ENCODE data around the gene JKAMP. TPM values are rescaled to one million over a fixed set of nuclear protein-coding genes. Genes with fewer than 3 reads are reported as not detected.

The JKAMP gene
- total RNA-seq, 4 donors from 2014 or later: 24.8 to 70.4 (median 59.8) TPM

DNA sequence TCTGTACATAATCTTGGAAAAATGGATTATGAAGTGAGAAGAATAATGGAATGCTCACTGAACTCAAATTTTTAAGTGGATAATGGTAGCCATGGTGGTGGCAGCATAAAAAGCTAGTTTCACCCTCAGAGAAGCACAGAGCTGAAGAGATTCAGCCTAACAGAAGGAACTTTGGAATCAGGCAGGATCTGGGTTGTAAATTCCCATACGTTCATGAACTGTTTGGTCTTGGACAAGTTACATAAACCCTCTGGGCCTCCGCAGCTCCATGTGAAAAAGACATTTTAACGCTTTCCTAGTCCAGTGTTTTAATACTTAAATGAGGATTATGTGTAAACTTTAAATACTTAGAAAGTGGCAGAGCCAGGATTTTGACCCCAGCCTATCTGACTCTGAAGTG is 26.6 kb downstream of the JKAMP start:
- peaks cover 0 to 9% (median 2%) of the 10 kb centered on the region in 4 donors for H3K4me1 ChIP-seq
- TF ChIP-seq, protein P1, sequence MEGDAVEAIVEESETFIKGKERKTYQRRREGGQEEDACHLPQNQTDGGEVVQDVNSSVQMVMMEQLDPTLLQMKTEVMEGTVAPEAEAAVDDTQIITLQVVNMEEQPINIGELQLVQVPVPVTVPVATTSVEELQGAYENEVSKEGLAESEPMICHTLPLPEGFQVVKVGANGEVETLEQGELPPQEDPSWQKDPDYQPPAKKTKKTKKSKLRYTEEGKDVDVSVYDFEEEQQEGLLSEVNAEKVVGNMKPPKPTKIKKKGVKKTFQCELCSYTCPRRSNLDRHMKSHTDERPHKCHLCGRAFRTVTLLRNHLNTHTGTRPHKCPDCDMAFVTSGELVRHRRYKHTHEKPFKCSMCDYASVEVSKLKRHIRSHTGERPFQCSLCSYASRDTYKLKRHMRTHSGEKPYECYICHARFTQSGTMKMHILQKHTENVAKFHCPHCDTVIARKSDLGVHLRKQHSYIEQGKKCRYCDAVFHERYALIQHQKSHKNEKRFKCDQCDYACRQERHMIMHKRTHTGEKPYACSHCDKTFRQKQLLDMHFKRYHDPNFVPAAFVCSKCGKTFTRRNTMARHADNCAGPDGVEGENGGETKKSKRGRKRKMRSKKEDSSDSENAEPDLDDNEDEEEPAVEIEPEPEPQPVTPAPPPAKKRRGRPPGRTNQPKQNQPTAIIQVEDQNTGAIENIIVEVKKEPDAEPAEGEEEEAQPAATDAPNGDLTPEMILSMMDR (IDR thresholded peaks at IDR 0.05): no peak
- TF ChIP-seq POLR2A (IDR thresholded peaks at IDR 0.05): no peak
- H3K9me3 ChIP-seq: no peaks in the 10 kb centered on the region
- no peaks in the 10 kb centered on the region for H3K36me3 ChIP-seq
- H3K27me3 ChIP-seq: no peaks in the 10 kb centered on the region
- no peak for DNase-seq
- H3K4me3 ChIP-seq: no peak overlapping the region
- H3K27ac ChIP-seq: no peak overlapping the region

GRCh38 chr14:59511916-59512575 is 27.7 kb downstream of the JKAMP start:
- Histone ChIP-seq H3K4me1 (peaks cover 0 to 9% (median 2%) of the 10 kb centered on the region in 4 donors), H3K9me3 (no peaks in the 10 kb centered on the region), H3K36me3 (no peaks in the 10 kb centered on the region), H3K27ac (no peak overlapping the region), H3K27me3 (no peaks in the 10 kb centered on the region), H3K4me3 (no peak overlapping the region)
- no peak for DNase-seq
- no peak for TF ChIP-seq POLR2A (IDR thresholded peaks at IDR 0.05)
- TF ChIP-seq, protein P1 (IDR thresholded peaks at IDR 0.05): peak in 3 of 6 experiments; percentile 30 to 49 (median 34)

GRCh38 chr14:59520224-59520623 is 35.9 kb downstream of the JKAMP start:
- Histone ChIP-seq H3K4me1 (no peaks in the 10 kb centered on the region), H3K27me3 (no peaks in the 10 kb centered on the region), H3K27ac (no peak overlapping the region), H3K4me3 (no peak overlapping the region), H3K9me3 (no peaks in the 10 kb centered on the region), H3K36me3 (no peaks in the 10 kb centered on the region)
- TF ChIP-seq, protein P1 (IDR thresholded peaks at IDR 0.05): no peak
- TF ChIP-seq POLR2A (IDR thresholded peaks at IDR 0.05): no peak
- no peak for DNase-seq

DNA sequence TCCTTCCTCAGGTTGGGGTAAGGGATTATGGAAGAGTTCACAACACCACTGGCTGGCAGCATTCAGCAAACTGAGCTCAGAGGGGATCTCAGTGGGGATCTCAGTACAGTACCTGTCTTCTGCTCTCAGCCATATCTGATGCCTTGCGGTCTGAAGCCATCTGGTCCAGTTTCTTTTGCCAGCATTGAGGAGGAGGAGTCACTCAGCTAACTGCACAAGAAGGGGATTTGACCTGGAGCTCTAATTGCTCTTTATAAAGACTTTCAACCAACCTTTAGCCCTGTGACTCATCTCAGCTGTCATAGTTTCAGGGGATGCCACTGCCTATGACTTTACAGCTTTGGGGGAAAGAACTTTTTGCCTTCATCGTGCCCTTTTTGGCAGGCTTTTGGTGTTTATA is 44.9 kb downstream of the JKAMP start:
- DNase-seq: peak in 1 of 3 donors; percentile 51
- Histone ChIP-seq H3K4me3 (no peak overlapping the region), H3K27ac (no peak overlapping the region), H3K36me3 (no peaks in the 10 kb centered on the region), H3K9me3 (no peaks in the 10 kb centered on the region), H3K27me3 (no peaks in the 10 kb centered on the region), H3K4me1 (no peaks in the 10 kb centered on the region)
- TF ChIP-seq, protein P1 (IDR thresholded peaks at IDR 0.05): no peak
- no peak for TF ChIP-seq POLR2A (IDR thresholded peaks at IDR 0.05)

DNA sequence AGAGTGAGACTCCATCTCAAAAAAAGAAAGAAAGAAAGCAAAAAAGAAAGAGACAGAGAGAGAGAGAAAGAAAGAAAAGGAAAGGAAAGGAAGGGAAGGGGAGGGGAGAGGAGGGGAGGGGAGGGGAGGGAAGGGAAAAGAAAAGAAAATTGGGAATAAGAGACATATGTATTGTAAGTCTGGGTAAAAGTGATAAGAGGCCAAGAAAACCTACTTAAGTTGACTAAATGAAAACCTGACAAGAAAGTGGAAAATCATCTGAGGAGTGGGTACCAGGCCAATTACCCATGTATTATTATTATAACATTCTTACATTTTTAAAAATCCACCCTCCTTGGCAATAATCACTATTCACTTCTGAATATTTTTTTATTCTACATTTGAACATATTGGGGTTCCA is 46.0 kb downstream of the JKAMP start:
- Histone ChIP-seq H3K9me3 (no peaks in the 10 kb centered on the region), H3K4me1 (no peaks in the 10 kb centered on the region), H3K27ac (no peak overlapping the region), H3K36me3 (no peaks in the 10 kb centered on the region), H3K27me3 (no peaks in the 10 kb centered on the region), H3K4me3 (no peak overlapping the region)
- TF ChIP-seq POLR2A (IDR thresholded peaks at IDR 0.05): no peak
- TF ChIP-seq, protein P1 (IDR thresholded peaks at IDR 0.05): no peak
- no peak for DNase-seq
